Breast epithelium (tissue), 4 donors: ENCODE data around the gene ZNRF4. TPM values are rescaled to one million over a fixed set of nuclear protein-coding genes. Genes with fewer than 3 reads are reported as not detected.
"Not testable (repeated sequence)": the region's sequence is repeated elsewhere in the genome, so short reads cannot be mapped to it uniquely, and the experiment has no call there.

ENCODE experiments used
- DNase-seq, 2 donors: peaks; one replicate each; pipeline ENCODE4 v3.0.0-alpha.2; 2019; ENCODE audit warnings: low spot score in 2 of 2
- H3K27ac ChIP-seq, 2 donors: fragments of 200-600 bp; sonication (generic) in 1 of 2; one replicate each; pipeline ENCODE4 v1.5.1; 2016 to 2019; ENCODE audit warnings: mild to moderate bottlenecking in 1 of 2
- H3K27me3 ChIP-seq, 2 donors: fragments of 200-600 bp; sonication (generic) in 1 of 2; one replicate each; pipeline versions ENCODE4 v1.5.1 to v1.6.0; 2017 to 2019; ENCODE audit warnings: control low read depth in 1 of 2, mild to moderate bottlenecking in 1 of 2
- H3K36me3 ChIP-seq: fragments of 200-600 bp; one replicate; pipeline ENCODE4 v1.5.1; 2019
- H3K4me1 ChIP-seq, 2 donors: fragments of 200-600 bp; sonication (generic); one replicate each; pipeline ENCODE4 v1.5.1; 2016 to 2019; ENCODE audit warnings: control low read depth in 1 of 2
- H3K4me3 ChIP-seq, 3 donors: fragments of 200-600 bp; sonication (generic); 1 replicate in 2 of 3; 2 replicates in 1 of 3; pipeline ENCODE4 v1.5.1; 2016 to 2019; ENCODE audit warnings: mild to moderate bottlenecking in 3 of 3, moderate library complexity in 2 of 3
- H3K9me3 ChIP-seq, 2 donors: fragments of 200-600 bp; sonication (generic) in 1 of 2; one replicate each; pipeline ENCODE4 v1.5.1; 2016 to 2019; ENCODE audit warnings: control low read depth in 1 of 2
- POLR2A ChIP-seq: fragments of 450-650 bp; IDR thresholded peaks from one replicate; pipeline ENCODE4 v1.6.1; 2016; ENCODE audit warnings: antibody characterized with exemption, mild to moderate bottlenecking, moderate library complexity
- POLR2AphosphoS5 ChIP-seq, 3 donors: sonication (generic); formaldehyde crosslinking; IDR thresholded peaks; one replicate each; pipeline ENCODE4 v1.6.1; 2017; ENCODE audit warnings: antibody characterized with exemption in 3 of 3
- intact Hi-C: fragments of 100-400 bp; cut with DNase I; formaldehyde crosslinking; loops from one replicate; pipeline ENCODE4 v1.15.1; 2023; ENCODE audit warnings: low total_unique reads
- total RNA-seq, 3 donors: library from RNA; depleted of rRNA; stranded (reverse); fragments of >200 nt; gene quantifications; one replicate each; pipeline ENCODE4 v1.1.0, GENCODE V29; 2016
- TF ChIP-seq, protein P1 (sequence below), 3 donors: fragments of 450-650 bp; IDR thresholded peaks; one replicate each; pipeline ENCODE4 v1.5.1; 2016 to 2017; ENCODE audit warnings: antibody characterized with exemption in 3 of 3, mild to moderate bottlenecking in 3 of 3, moderate library complexity in 3 of 3

ZNRF4 gene, protein sequence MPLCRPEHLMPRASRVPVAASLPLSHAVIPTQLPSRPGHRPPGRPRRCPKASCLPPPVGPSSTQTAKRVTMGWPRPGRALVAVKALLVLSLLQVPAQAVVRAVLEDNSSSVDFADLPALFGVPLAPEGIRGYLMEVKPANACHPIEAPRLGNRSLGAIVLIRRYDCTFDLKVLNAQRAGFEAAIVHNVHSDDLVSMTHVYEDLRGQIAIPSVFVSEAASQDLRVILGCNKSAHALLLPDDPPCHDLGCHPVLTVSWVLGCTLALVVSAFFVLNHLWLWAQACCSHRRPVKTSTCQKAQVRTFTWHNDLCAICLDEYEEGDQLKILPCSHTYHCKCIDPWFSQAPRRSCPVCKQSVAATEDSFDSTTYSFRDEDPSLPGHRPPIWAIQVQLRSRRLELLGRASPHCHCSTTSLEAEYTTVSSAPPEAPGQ
- not detected for total RNA-seq

DNA sequence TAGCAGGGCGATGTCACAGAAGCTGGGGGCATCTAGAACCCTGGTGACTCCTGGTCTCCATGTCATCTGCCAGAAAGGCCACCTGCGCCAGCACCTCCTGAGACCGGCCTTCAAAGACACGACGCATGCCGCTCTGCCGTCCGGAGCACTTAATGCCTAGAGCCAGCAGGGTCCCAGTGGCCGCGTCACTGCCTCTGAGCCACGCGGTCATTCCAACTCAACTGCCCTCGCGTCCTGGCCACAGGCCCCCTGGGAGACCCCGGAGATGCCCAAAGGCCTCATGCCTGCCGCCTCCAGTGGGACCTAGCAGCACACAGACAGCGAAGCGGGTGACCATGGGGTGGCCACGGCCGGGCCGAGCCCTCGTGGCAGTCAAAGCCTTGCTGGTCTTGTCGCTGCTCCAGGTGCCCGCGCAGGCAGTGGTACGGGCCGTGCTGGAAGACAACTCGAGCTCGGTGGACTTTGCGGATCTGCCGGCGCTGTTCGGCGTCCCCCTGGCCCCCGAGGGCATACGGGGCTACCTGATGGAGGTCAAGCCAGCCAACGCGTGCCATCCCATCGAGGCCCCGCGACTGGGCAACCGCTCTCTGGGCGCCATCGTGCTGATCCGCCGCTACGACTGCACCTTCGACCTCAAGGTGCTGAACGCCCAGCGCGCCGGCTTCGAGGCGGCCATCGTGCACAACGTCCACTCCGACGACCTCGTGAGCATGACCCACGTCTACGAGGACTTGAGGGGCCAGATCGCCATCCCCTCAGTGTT lies at the start of gene ZNRF4:
Gene ZNRF4, plus strand, starts transcription at position 51 of the 763 bp plus-strand sequence. Its CDS starts 75 bp downstream, at position 126.
- TF ChIP-seq POLR2A = no peak
- TF ChIP-seq, protein P1, sequence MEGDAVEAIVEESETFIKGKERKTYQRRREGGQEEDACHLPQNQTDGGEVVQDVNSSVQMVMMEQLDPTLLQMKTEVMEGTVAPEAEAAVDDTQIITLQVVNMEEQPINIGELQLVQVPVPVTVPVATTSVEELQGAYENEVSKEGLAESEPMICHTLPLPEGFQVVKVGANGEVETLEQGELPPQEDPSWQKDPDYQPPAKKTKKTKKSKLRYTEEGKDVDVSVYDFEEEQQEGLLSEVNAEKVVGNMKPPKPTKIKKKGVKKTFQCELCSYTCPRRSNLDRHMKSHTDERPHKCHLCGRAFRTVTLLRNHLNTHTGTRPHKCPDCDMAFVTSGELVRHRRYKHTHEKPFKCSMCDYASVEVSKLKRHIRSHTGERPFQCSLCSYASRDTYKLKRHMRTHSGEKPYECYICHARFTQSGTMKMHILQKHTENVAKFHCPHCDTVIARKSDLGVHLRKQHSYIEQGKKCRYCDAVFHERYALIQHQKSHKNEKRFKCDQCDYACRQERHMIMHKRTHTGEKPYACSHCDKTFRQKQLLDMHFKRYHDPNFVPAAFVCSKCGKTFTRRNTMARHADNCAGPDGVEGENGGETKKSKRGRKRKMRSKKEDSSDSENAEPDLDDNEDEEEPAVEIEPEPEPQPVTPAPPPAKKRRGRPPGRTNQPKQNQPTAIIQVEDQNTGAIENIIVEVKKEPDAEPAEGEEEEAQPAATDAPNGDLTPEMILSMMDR (IDR thresholded peaks at IDR 0.05) = no peak
- TF ChIP-seq POLR2AphosphoS5 (IDR thresholded peaks at IDR 0.05) = no peak
- intact Hi-C loops = no loop called here
- no peak for DNase-seq

GRCh38 chr19:5406198-5406597 lies 49.0 kb upstream of the ZNRF4 start:
- H3K27ac ChIP-seq, H3K36me3 ChIP-seq, DNase-seq, H3K4me3 ChIP-seq, intact Hi-C loops, H3K4me1 ChIP-seq: not testable (repeated sequence)
- peaks cover 0 to 13% of the 10 kb centered on the region in 2 donors for H3K27me3 ChIP-seq
- peaks cover 2 to 11% of the 10 kb centered on the region in 2 donors for H3K9me3 ChIP-seq

More for the DNA sequence above, at the start of gene ZNRF4:
- no peak within 1 kb of the TSS for H3K27ac ChIP-seq
- H3K4me1 ChIP-seq = no peaks in the 10 kb centered on the region
- no peaks in the 10 kb centered on the region for H3K9me3 ChIP-seq
- H3K27me3 ChIP-seq = peaks cover 0 to 32% of the 10 kb centered on the region in 2 donors
- H3K4me3 ChIP-seq = no peak within 1 kb of the TSS
- no peaks in the 10 kb centered on the region for H3K36me3 ChIP-seq

DNA sequence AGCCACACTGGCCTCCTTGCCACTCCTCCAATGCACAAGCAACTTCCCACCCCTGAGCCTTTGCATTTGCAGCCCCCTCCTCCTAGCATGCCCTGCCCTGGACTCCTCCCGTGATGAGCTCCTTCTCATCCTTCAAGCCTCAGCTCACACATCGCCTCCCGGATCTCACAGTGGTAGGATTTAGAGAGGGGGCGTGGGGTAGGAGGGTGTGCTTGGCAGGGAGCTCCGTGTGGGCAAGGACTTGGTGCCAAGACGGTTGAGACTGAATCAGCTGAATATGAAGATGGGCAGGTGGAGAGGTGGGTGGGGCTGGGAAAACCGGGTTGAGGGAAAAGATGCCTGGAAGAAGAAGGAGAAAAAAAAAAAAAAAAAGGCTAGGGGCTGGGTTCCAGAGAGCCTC lies 48.4 kb upstream of the ZNRF4 start:
- Histone ChIP-seq H3K27me3 (peaks cover 0 to 13% of the 10 kb centered on the region in 2 donors), H3K4me1 (no peaks in the 10 kb centered on the region), H3K9me3 (peaks cover 2 to 11% of the 10 kb centered on the region in 2 donors), H3K27ac (no peak overlapping the region), H3K4me3 (no peak overlapping the region), H3K36me3 (no peaks in the 10 kb centered on the region)
- intact Hi-C loops = no loop called here
- TF ChIP-seq, protein P1 (IDR thresholded peaks at IDR 0.05) = no peak
- TF ChIP-seq POLR2AphosphoS5 (IDR thresholded peaks at IDR 0.05) = no peak
- TF ChIP-seq POLR2A = no peak
- DNase-seq = no peak

GRCh38 chr19:5407356-5407755 lies 47.9 kb upstream of the ZNRF4 start:
- H3K4me3 ChIP-seq = no peak overlapping the region
- no peak for DNase-seq
- H3K36me3 ChIP-seq = no peaks in the 10 kb centered on the region
- H3K27me3 ChIP-seq = peaks cover 0 to 13% of the 10 kb centered on the region in 2 donors
- H3K4me1 ChIP-seq = no peaks in the 10 kb centered on the region
- intact Hi-C loops = no loop called here
- TF ChIP-seq, protein P1 (IDR thresholded peaks at IDR 0.05) = no peak
- TF ChIP-seq POLR2AphosphoS5 (IDR thresholded peaks at IDR 0.05) = no peak
- TF ChIP-seq POLR2A = no peak
- peaks cover 2 to 11% of the 10 kb centered on the region in 2 donors for H3K9me3 ChIP-seq
- no peak overlapping the region for H3K27ac ChIP-seq

DNA sequence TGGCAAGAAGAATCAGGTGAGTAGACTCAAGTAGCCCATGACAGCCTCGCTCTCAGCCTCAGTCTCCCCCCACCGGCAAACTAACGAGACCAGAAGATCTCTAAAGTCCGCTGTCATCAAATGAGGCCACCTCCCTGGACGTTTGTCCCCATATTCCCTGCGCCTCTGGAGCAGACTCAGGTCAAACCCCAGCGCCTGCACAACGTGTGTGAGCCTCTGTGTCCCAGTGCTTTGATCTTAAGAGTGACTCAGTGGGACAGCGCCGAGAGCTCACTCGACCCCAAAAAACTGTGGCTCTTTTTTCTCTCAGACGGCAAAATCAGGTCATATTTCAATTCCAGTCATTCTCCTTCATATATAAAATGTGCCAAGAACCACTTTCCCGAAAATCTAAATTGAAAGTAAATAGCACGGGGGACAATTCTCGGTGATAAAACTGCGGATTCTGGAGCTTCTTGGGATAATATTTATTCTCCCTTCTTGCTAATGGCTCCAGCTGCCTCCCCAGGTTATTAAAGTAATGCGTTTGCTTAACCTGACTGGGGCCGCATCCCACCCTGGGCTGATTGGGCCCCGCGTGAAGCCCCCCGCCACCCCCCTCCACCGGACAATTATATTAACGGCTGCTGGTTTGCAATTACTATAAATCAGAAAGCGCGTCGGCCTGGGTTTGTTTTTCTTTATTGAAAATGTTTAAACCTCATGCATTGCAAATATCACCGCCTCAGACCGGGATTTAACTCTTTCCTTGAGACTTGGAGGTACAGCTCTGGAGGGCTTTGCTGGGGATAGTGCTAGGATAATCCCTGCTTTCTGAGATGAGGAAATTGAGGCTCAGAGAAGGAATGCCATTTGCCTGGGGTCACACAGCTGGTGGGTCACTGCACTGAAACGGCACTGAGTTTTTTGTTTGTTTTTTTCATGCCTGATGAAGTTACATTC lies 37.5 kb upstream of the ZNRF4 start:
- Histone ChIP-seq H3K4me3 (no peak overlapping the region), H3K36me3 (no peaks in the 10 kb centered on the region), H3K27ac (no peak overlapping the region), H3K9me3 (no peaks in the 10 kb centered on the region), H3K27me3 (peaks cover 0 to 45% of the 10 kb centered on the region in 2 donors), H3K4me1 (no peaks in the 10 kb centered on the region)
- DNase-seq = no peak
- intact Hi-C loops = no loop called here
- TF ChIP-seq, protein P1 (IDR thresholded peaks at IDR 0.05) = no peak
- TF ChIP-seq POLR2A (no peak), POLR2AphosphoS5 (IDR thresholded peaks at IDR 0.05) (no peak)
